ENCODE measurements around the gene NAGLU.
"Not testable (repeated sequence)": the region's sequence is repeated elsewhere in the genome, so short reads cannot be mapped to it uniquely, and the experiment has no call there.

NAGLU gene

DNA sequence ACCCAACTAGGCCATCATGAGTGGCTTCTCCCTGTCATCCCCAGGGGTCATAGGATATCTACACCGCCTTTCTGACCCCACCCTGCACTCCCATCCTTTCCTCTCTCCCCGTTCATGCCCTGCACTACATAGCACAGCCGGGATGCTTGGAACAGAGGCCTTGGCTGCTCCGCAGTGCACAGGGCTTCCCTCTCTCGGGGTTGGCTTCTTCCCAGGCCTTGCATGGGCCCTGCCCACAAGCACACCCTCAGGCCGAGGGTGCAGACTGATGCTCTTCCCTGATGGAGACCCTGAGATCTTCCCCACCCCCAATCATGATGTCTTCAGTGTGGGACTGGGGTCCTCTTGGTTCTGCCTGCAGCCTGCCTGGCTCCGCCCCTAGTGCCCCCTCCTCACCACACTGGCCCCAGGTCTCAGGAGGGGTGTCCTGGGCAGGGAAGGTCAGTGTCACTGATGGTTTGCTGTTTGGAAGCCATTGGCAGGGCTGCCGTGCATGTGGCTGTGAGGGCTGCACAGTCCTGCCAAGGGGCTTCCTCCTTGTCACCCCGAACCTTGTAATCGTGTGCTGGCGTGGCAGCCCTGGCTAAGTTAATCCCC is 14.3 kb upstream of the NAGLU start:
- no peak for DNase-seq

DNA sequence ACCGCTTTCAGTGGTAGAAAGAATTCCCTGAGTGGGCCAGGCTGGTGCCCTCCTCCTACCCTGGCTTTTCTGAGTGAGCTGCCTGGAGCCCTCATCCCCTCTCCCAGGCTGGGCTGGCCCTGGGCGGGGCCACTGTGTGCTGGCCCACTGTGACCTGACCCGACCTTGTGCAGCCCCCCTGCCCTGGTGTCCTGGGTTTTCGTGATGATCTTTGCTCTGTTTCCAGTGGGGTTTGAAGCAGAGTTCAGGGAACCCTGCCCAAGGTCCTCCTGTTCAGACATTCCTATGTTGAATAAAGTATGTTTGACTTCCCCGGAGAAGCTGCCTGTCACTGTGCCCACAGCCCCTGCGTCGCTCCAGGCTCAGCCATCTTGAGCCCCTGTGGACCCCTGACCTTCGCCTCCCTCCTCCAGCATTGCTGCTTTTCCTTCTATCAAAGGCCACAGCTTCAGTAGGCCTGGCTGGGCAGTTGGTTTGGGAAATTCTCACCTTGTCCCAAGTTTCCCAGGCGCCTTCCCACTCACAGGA is 13.7 kb upstream of the NAGLU start:
- DNase-seq = no peak

DNA sequence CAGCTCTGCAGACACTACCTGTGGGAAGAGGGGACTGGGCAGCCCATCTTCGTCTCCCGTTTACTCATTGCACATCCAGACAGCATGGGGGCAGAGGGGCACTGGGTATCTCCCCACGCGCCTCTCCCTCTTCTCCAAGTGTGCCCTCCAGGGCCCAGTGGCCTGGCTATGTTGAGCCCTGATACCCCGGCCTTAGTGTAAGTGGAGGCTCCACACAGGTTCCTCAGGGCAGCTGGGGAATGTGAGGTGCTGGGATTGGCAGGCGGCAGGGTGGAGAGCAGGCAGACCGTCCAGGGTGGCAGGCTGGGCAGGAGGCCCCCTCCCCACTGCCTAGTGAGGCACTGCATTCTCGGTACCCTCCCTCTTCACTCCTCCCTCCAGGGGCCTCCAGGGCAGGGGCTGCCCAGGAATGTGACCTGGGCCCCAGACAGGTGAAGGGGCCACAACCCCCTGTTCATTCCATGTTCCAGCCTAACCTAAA is 13.2 kb upstream of the NAGLU start:
- DNase-seq = no peak

DNA sequence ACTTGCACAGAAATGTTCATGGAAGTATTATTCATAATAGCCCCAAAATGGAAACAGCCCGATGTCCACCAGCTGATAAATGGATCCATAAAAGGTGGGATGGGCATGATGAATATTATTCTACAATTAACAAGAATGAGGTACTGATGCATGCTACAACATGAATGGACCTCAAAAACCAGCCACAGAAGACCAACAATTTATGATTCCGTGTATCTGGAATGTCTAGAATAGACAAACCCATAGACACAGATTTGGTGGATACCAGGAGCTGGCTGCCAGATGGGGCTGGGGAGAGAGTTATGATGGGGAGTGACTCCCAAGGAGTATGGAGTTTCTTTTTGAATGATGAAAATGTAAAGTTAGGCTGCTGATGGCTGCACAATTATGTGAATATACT is 10.8 kb upstream of the NAGLU start:
- no peak for DNase-seq

DNA sequence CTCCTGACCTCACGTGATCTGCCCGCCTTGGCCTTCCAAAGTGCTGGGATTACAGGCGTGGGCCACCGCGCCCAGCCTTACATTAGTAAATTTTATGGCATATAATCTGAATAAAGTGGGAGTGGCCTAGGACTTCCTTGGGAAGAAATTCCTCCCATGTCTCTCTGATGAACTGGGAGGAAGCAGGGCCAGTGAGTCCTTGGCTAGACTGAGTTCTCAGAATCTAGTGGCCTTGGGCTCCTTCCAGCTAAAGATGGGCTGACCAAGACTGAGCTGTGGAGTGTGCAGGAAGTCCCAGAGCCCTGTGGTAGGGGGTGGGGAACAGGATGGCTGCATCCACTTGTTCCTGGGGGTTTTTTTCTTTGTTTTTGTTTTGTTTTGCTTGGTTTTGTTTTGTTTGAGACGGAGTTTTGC is 10.0 kb upstream of the NAGLU start:
- no peak for DNase-seq

DNA sequence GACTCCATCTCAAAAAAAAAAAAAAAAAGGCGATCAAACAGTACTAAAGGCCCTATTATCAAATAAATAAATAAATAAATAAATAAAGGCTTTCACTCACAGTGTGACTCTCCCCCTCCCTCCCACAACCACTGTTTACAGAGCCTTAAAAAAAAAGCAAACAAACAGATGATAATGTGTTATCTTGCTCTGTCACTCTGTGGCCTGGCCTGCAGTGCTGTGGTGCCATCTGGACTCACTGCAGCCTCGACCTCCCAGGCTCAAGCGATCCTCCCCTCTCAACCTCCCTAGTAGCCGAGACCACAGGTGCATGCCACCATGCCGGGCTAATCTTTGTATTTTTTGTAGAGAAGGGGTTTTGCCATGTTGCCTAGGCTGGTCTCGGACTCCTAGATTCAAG is 8.1 kb upstream of the NAGLU start:
- DNase-seq = no peak

DNA sequence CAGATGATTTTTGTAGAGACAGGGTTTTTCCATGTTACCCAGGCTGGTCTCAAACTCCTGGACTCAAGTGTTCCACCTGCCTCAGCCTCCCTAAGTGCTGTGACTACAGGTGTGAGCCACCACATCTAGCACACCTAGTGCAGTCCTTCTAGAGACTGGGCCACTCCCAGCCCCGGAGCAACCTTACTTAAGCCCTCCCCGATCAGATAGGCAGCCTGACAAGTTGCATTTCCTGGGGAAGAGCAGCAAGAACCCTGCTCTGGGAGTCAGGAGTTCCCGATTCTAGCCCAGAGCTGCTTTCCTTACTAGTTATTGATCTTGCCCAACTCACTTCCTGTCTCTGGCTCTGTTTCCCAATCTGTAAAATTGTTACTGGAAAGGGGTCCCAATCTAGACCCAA is 7.0 kb upstream of the NAGLU start:
- DNase-seq = no peak

DNA sequence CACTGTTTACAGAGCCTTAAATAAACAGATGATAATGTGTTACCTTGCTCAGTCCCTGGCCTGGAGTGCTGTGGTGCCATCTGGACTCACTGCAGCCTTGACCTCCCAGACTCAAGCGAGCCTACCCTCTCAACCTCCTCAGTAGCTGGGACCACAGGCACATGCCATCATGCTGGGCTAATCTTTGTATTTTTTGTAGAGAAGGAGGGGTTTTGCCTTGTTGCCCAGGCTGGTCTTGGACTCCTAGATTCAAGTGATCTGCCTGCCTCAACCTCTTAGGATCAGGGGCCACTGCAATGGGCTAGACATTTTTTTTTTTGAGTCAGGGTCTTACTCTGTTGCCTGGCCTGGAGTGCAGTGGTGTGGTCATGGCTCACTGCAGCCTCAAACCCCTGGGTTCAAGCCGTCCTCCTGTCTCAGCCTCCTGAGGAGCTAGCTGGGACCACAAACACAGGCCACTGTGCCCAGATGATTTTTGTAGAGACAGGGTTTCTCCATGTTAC is 5.0 kb upstream of the NAGLU start:
- DNase-seq = no peak

DNA sequence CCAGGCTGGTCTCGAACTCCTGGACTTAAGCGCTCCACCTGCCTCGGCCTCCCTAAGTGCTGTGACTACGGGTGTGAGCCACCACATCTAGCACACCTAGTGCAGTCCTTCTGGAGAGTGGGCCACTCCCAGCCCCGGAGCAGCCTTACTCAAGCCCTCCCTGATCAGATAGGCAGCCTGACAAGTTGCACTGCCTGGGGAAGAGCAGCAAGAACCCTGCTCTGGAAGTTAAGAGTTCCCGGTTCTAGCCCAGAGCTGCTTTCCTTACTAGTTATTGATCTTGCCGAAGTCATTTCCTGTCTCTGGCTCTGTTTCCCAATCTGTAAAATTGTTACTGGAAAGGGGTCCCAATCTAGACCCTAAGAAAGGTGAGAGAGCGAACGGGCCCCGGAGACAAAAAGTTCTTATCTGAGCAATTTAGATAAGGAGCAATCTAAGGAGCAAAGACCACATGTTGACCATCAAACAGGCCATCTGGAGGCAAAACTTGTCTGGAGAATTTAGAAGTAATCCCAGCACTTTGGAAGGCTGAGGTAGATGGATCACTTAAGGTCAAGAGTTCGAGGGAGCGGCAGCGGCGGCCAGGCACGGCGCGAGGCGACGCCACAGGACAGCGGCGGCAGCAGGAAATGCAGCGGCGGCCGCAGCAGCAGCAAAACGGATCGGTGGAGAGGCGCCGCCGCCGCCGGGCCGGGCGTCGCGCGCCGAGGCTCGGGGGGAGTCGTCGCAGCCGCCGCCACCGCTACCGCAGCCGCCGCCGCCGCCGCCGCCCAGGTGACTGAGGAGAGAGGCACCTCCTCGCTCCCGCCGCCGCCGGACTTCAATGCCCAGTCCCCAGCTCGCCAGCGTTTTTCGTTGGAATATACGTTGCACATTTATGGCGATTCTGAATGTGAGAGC is 4.3 kb upstream of the NAGLU start:
- no peak for DNase-seq

DNA sequence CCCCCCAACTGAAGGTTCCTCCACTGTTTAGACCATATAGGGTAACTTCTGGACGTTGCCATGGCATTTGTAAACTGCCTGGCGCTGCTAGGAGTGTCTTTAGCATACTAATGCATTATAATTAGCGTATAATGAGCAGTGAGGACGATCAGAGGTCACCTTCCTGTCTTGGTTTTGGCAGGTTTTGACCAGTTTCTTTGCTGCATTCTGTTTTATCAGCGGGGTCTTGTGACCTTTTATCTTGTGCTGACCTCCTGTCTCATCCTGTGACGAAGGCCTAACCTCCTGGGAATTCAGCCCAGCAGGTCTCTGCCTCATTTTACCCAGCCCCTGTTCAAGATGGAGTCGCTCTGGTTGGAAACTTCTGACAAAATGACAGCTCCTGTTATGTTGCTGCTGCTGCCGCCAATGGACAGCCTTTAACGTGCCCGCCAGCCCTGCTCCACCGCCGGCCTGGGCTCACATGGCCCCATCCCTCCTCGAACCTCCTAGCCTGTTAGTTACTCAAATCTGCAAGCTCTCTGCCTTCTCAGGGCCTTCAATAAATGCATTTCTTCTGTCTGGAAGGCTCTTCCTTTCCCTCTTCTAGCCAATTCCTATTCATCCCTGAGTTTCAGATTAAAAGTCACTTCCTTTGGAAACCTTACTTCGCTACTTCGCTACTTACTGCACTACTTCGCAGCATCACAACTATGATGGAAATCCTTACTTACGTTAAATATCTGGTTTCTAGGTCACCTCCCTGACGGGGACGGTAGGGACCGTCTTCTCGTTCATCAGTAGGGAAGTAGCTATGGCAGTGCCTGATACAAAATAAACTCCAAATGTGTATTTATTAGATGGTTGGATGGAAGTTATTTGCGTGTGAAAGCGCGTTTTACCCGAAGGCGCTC is 640 bp upstream of the NAGLU start:
- DNase-seq = no peak

DNA sequence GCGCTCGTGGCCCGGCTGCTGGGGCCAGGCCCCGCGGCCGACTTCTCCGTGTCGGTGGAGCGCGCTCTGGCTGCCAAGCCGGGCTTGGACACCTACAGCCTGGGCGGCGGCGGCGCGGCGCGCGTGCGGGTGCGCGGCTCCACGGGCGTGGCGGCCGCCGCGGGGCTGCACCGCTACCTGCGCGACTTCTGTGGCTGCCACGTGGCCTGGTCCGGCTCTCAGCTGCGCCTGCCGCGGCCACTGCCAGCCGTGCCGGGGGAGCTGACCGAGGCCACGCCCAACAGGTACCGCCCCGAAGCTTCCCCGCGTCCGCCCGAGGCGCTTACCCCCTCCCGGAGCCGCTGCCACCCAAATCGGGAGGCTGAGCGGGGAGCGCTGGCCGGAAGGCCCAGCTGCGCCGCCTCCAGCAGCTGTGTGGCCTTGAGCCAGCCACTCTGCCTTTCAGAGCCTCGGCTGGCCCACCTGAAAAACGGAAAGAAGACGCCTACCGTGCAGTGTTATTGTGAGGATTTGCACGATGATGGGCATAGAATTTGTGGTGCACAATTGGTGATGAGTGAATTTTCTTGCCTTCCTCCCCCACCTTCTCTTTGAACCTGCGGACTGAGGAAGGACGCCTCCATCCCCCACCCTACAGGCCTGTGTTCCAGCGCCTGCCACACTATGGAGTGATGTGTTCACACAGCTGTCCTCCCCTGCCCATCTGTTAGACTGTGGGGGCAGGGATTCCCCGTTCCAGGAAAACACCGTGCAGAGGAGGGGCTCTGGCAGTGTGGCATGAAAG is 523 bp downstream of the NAGLU start:
- no peak for DNase-seq

DNA sequence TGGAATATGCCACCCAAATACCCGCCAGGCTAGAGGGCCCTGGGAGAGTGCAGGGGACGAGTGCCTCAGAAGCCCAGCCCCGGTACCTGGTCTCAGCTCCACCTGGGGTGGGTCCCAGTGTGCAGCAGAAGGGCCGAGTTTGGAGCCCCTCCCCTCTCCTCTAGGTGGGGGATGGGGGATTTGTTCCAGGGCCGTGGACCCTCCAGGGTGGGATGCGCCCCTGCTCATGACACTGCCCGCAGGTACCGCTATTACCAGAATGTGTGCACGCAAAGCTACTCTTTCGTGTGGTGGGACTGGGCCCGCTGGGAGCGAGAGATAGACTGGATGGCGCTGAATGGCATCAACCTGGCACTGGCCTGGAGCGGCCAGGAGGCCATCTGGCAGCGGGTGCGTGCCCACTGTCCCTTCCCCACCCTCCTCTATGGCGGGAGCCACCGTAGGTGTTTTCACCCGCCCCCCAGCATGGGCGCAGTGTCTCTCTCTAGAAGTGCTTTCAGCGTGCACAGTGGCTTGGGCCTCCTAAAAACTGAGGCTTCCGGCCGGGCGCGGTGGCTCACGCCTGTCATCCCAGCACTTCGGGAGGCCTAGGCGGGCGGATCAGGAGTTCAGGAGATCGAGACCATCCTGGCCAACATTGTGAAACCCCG is 1.2 kb downstream of the NAGLU start:
- DNase-seq = no peak

DNA sequence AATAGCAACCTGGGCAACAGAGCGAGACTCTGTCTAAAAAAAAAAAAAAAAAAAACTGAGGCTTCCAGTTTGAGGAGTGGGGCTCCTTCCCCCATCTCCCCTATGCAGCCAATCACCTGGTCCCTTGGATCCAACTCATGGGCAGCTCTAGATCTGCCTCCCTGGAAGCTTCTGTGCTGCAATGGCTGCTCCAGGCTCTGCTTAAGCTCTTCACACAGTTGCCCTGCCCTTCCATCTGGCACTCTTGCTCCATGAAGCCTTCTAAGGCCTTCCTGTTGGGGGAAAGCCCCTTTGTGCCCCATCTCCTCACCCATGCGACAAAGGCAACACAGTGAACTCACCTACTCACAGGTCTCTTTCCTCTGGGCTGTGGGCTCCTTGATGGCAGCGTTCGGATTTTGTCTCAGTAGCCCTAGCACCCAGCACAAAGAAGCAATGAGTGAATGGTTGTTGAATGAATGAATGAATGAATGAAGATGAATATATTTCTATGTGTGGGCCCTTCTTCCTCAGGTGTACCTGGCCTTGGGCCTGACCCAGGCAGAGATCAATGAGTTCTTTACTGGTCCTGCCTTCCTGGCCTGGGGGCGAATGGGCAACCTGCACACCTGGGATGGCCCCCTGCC is 1.9 kb downstream of the NAGLU start:
- no peak for DNase-seq

DNA sequence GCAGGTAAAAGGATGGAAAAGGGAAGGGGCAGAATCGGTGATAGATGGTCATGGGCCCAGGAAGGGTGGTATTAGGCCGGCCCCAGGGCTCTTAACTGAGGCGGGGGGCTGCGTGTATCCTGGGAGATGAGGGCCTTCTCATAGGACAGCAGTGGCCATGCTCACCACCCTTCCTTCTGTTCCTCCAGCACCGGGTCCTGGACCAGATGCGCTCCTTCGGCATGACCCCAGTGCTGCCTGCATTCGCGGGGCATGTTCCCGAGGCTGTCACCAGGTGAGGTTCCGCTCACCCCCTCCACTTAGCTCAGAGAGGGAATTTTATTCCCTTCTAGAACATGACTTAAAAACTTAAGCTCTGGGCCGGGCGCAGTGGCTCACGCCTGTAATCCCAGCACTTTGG is 2.4 kb downstream of the NAGLU start:
- no peak for DNase-seq

DNA sequence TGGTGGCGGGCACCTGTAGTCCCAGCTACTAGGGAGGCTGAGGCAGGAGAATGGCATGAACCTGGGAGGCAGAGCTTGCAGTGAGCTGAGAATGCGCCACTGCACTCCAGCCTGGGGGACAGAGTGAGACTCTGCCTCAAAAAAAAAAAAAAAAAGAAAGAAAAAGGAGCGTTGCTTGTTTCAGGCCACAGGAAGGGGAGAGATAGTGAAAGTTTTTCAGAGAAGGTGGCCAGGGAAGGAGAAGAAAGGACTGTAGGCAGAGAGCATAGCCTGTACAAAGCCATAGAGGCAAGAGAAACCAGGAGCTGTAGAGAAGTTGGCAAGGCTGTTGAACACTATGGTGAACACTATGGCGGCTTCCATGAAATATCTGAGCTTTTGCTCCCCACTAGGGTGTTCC is 4.5 kb downstream of the NAGLU start:
- DNase-seq = not testable (repeated sequence)

DNA sequence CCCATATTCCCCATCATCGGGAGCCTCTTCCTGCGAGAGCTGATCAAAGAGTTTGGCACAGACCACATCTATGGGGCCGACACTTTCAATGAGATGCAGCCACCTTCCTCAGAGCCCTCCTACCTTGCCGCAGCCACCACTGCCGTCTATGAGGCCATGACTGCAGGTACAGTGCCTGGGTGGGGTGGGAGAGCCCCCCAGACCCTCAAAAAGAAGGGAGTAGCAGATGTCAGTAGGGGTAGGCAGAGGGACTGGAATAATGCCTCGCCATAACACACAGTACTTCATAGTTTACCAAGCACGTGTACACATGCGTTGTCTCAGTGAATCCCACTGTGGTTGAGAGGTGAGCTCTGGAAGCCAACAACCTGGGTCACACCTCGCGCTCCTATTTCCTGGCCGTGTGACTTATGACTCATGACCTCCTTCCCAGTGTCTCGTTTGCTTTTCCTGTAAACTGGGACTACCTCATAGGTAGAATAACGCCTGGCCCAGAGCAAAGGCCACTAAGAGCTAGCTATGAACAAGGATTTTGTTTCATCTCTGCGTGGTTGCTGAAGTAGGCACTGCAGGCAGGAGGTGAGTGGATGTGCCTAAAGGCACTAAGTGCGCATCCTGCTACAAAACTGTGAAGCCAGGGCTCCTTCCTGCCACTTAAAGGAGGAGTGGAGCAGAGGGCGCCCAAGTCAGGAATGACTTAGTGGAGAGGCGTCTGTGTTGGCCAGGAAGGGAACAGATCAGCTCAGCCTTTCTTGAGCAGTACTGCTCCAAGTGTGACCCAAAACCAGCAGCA is 5.2 kb downstream of the NAGLU start:
- no peak for DNase-seq

DNA sequence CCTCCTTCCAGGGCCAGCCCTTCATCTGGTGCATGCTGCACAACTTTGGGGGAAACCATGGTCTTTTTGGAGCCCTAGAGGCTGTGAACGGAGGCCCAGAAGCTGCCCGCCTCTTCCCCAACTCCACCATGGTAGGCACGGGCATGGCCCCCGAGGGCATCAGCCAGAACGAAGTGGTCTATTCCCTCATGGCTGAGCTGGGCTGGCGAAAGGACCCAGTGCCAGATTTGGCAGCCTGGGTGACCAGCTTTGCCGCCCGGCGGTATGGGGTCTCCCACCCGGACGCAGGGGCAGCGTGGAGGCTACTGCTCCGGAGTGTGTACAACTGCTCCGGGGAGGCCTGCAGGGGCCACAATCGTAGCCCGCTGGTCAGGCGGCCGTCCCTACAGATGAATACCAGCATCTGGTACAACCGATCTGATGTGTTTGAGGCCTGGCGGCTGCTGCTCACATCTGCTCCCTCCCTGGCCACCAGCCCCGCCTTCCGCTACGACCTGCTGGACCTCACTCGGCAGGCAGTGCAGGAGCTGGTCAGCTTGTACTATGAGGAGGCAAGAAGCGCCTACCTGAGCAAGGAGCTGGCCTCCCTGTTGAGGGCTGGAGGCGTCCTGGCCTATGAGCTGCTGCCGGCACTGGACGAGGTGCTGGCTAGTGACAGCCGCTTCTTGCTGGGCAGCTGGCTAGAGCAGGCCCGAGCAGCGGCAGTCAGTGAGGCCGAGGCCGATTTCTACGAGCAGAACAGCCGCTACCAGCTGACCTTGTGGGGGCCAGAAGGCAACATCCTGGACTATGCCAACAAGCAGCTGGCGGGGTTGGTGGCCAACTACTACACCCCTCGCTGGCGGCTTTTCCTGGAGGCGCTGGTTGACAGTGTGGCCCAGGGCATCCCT is 7.4 kb downstream of the NAGLU start:
- no peak for DNase-seq

DNA sequence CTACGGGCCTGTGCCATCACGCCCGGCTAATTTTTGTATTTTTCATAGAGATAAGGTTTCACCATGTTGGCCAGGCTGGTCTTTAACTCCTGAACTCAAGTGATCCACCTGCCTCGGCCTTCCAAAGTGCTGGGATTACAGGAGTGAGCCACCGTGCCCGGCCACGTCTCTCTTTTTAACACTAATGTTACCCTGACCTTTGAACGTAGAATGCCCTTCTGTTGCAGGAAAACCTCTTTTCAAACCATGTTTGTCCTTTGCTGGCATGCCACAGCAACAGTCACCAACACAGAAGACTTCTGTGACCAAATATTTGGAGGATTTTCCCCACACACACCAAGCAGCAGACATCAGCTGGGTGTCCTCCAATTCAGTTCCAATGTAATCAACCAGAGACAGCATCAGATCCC is 8.8 kb downstream of the NAGLU start:
- no peak for DNase-seq

Data from NCI-H1417 treated with DMSO at 0.1 percent for 48 hours (cell line).